Endodermal cell (in vitro differentiated cells): Measurements from ENCODE around the gene ANKRD44. TPM values are rescaled to one million over a fixed set of nuclear protein-coding genes. Genes with fewer than 3 reads are reported as not detected.
A peak's percentile ranks its signal among the peaks of the same experiment; 100 is the strongest.

Experiments
- DNase-seq: peaks from one replicate; pipeline ENCODE4 v3.0.0-alpha.2; 2017
- H3K27ac ChIP-seq: 2 replicates; pipeline ENCODE4 v1.5.1; 2013; ENCODE audit warnings: mild to moderate bottlenecking, low read depth, low read length, moderate library complexity
- H3K27me3 ChIP-seq: 2 replicates; pipeline ENCODE4 v1.6.1; 2013; ENCODE audit warnings: mild to moderate bottlenecking, low read length, moderate library complexity; ENCODE audit not compliant: insufficient read depth, control insufficient read depth, poor library complexity, severe bottlenecking
- H3K36me3 ChIP-seq: 2 replicates; pipeline ENCODE4 v1.7.0; 2013; ENCODE audit warnings: mild to moderate bottlenecking, low read length, moderate library complexity; ENCODE audit not compliant: control insufficient read depth, insufficient read depth
- H3K4me1 ChIP-seq: one replicate; pipeline ENCODE4 v1.7.0; 2013; ENCODE audit warnings: low read length; ENCODE audit not compliant: control insufficient read depth, insufficient read depth
- H3K4me3 ChIP-seq: 2 replicates; pipeline ENCODE4 v1.5.1; 2013; ENCODE audit warnings: mild to moderate bottlenecking, low read length, moderate library complexity
- H3K9ac ChIP-seq: 2 replicates; pipeline ENCODE4 v1.6.1; 2013; ENCODE audit warnings: mild to moderate bottlenecking, low read length, moderate library complexity; ENCODE audit not compliant: poor library complexity, severe bottlenecking; ENCODE audit errors: extremely low read depth
- H3K9me3 ChIP-seq: 2 replicates; pipeline ENCODE4 v1.6.1; 2013; ENCODE audit warnings: mild to moderate bottlenecking, low read length, moderate library complexity; ENCODE audit not compliant: control insufficient read depth
- H3K27ac Mint-ChIP-seq: 2 replicates; pipeline ENCODE4 v1.8.0; 2020; ENCODE audit warnings: mixed read lengths
- H3K27me3 Mint-ChIP-seq: 2 replicates; pipeline ENCODE4 v1.8.0; 2021; ENCODE audit warnings: mild to moderate bottlenecking, mixed read lengths; ENCODE audit not compliant: insufficient read depth
- H3K36me3 Mint-ChIP-seq: 2 replicates; pipeline ENCODE4 v1.8.0; 2020; ENCODE audit warnings: low read depth, mixed read lengths
- H3K4me1 Mint-ChIP-seq: 2 replicates; pipeline ENCODE4 v1.8.0; 2020; ENCODE audit warnings: mixed read lengths
- H3K4me3 Mint-ChIP-seq: 2 replicates; pipeline ENCODE4 v1.8.0; 2020; ENCODE audit warnings: mild to moderate bottlenecking, moderate library complexity, mixed read lengths
- H3K9me3 Mint-ChIP-seq: 2 replicates; pipeline ENCODE4 v1.8.0; 2020; ENCODE audit warnings: mild to moderate bottlenecking, mixed read lengths
- CTCF ChIP-seq: fragments of 200-600 bp; sonication (generic); conservative IDR thresholded peaks from 2 replicates; pipeline ENCODE4 v1.5.0; 2021; ENCODE audit warnings: antibody characterized with exemption, mild to moderate bottlenecking
- WGBS, 2 experiments: methylation state at CpG; one replicate each; pipeline versions ENCODE4 v1.1.5 to v1.1.7; 2013; ENCODE audit warnings: missing lambda C conversion rate in 2 of 2, mixed read lengths in 1 of 2; ENCODE audit not compliant: insufficient coverage in 1 of 2, insufficient read length in 1 of 2; 5-methylcytosine and 5-hydroxymethylcytosine counted together
- total RNA-seq, 2 donors: library from RNA; stranded (reverse); fragmentation: NEBNext Ultra II Directional in 1 of 2; extraction: Animal tissue kit (Norgen Biotek cat#: 25700) in 1 of 2; gene quantifications; 2 replicates in 1 of 2; 3 replicates in 1 of 2; pipeline ENCODE4 v1.2.1, GENCODE V29; 2021

The ANKRD44 gene
- total RNA-seq, 2 donors from 2014 or later, result 6.2 to 10.6 TPM

GRCh38 chr2:197135806-197136205 is 174.8 kb downstream of the ANKRD44 start:
- H3K4me3 ChIP-seq, result no peak overlapping the region
- Mint-ChIP-seq H3K4me1 (peaks cover 30% of the 10 kb centered on the region), H3K9me3 (no peaks in the 10 kb centered on the region), H3K27me3 (no peaks in the 10 kb centered on the region), H3K36me3 (no peaks in the 10 kb centered on the region), H3K4me3 (no peak overlapping the region), H3K27ac (no peak overlapping the region)
- 88 to 90% methylated on average over 1 of the region's 1 CpG for WGBS, 2 experiments
- no peaks in the 10 kb centered on the region for H3K27me3 ChIP-seq
- no peak overlapping the region for H3K27ac ChIP-seq
- DNase-seq, result no peak
- H3K4me1 ChIP-seq, result no peaks in the 10 kb centered on the region
- no peaks in the 10 kb centered on the region for H3K36me3 ChIP-seq
- TF ChIP-seq CTCF, result no peak
- H3K9ac ChIP-seq, result no peak overlapping the region
- no peaks in the 10 kb centered on the region for H3K9me3 ChIP-seq

GRCh38 chr2:197134206-197134605 is 176.4 kb downstream of the ANKRD44 start:
- Histone ChIP-seq H3K27me3 (no peaks in the 10 kb centered on the region), H3K9ac (no peak overlapping the region), H3K36me3 (no peaks in the 10 kb centered on the region), H3K27ac (no peak overlapping the region), H3K4me1 (no peaks in the 10 kb centered on the region), H3K4me3 (no peak overlapping the region), H3K9me3 (no peaks in the 10 kb centered on the region)
- DNase-seq, result no peak
- H3K36me3 Mint-ChIP-seq, result no peaks in the 10 kb centered on the region
- H3K27ac Mint-ChIP-seq, result no peak overlapping the region
- H3K27me3 Mint-ChIP-seq, result no peaks in the 10 kb centered on the region
- peaks cover 30% of the 10 kb centered on the region for H3K4me1 Mint-ChIP-seq
- no peak overlapping the region for H3K4me3 Mint-ChIP-seq
- no peaks in the 10 kb centered on the region for H3K9me3 Mint-ChIP-seq
- WGBS, 2 experiments, result 95 to 100% methylated on average over 2 of the region's 2 CpGs
- peak; percentile 55 for TF ChIP-seq CTCF

- no peak overlapping the region for H3K4me3 ChIP-seq
- no peaks in the 10 kb centered on the region for H3K27me3 Mint-ChIP-seq
- no peak overlapping the region for H3K9ac ChIP-seq
- no peaks in the 10 kb centered on the region for H3K36me3 ChIP-seq
- H3K27ac ChIP-seq, result no peak overlapping the region
- no peak overlapping the region for H3K4me3 Mint-ChIP-seq
- peaks cover 6% of the 10 kb centered on the region for H3K9me3 ChIP-seq
- no peak for TF ChIP-seq CTCF
- H3K4me1 Mint-ChIP-seq, result peaks cover 14% of the 10 kb centered on the region
- WGBS, 2 experiments, result 80 to 97% methylated on average over 1 to 4 of the region's 4 CpGs
- H3K27me3 ChIP-seq, result no peaks in the 10 kb centered on the region
- no peaks in the 10 kb centered on the region for H3K36me3 Mint-ChIP-seq
- no peak overlapping the region for H3K27ac Mint-ChIP-seq
- H3K4me1 ChIP-seq, result no peaks in the 10 kb centered on the region
- H3K9me3 Mint-ChIP-seq, result peaks cover 6% of the 10 kb centered on the region
- no peak for DNase-seq
Measured at GRCh38 chr2:197131558-197131855, 179.1 kb downstream of the ANKRD44 start.
